Middle frontal gyrus (tissue), 1 donor: ENCODE measurements around the gene RBM42.
"Not testable (repeated sequence)": the region's sequence is repeated elsewhere in the genome, so short reads cannot be mapped to it uniquely, and the experiment has no call there.

Experiments
- DNase-seq: peaks from one replicate; pipeline ENCODE4 v3.0.0-alpha.2; 2015; ENCODE audit warnings: low spot score; ENCODE audit errors: extremely low spot score

Gene RBM42

DNA sequence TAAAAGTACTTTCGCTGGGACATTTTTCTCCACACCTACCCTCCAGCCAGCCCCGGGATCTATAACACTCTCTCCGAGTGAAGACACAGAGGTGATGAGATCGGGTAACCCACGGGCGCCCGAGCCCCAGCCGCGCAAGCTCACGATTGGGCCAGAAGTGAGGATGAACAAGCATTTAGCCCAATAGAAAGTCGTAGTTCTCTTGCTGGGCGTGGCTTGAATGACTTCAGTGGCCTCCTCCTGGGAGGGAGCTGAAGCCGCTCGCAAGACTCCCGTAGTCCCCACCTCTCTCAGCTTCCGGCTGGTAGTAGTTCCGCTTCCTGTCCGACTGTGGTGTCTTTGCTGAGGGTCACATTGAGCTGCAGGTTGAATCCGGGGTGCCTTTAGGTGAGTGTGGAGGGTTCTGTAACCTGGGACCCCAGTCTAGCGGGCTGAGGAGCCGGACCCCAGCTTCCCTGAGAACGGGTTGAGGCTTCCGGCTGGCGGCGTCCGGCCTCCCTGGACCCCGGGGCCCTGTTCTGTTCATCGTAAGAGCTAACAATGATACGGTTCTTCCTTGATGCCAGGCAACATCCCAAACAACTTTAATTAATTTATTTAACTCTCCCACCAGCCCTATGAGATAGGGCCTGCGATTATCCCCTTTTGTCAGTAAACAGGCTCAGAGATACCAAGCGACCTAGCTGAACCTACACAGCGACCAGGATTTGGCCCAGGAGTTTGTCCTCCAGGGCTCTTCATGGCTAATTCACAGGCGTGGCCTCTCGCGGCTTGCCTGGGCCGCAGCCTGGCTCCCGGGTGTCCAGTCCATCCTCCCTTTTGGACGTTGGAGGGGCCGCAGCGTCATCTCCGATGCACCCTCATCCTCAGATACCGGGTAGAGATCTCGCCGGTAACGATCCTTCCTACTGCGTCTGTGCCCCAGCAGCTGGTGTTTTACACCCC lies 19.5 kb downstream of the RBM42 start, which contains the start of gene COX6B1:
Gene COX6B1 (plus strand): TSS at position 307 of the 945 bp plus-strand sequence. CDS start 2,921 bp downstream, outside the sequence.
- DNase-seq, result peak; percentile 94

DNA sequence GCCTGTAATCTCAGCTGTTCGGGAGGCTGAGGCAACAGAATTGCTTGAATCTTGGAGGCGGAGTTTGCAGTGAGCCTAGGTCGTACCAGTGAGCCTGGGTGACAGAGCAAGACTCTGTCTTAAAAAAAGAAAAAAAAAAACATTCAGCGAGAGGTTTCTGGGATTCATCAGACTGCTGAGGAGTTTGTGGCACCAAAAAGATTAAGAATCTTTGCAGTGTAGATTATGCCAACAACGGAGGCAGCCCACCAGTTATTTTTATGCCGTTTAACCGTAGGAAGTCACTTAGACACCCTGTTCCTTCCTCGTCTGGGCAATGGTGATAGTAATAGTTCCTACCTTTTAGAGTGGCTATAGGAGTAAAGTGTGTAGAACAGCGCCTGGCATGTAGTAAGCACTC lies 21.7 kb downstream of the RBM42 start:
- DNase-seq, result no peak

DNA sequence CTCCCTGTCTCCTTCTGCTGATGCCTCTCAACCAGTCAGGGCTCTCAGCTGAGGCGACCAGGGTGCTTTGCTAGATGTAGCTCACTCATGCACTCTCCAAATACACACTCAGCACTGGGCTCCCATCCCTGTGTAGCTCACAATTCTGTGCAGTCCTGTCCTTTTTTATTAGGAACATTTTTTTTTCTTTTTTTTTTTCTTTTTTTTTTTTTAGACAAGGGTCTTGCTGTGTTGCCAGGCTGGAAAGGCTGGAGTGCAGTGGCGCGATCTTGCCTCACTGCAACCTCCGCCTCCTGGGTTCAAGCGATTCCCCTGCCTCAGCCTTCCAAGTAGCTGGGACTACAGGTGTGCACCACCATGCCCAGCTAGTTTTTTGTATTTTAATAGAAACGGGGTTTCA lies 26.0 kb downstream of the RBM42 start:
- not testable (repeated sequence) for DNase-seq

DNA sequence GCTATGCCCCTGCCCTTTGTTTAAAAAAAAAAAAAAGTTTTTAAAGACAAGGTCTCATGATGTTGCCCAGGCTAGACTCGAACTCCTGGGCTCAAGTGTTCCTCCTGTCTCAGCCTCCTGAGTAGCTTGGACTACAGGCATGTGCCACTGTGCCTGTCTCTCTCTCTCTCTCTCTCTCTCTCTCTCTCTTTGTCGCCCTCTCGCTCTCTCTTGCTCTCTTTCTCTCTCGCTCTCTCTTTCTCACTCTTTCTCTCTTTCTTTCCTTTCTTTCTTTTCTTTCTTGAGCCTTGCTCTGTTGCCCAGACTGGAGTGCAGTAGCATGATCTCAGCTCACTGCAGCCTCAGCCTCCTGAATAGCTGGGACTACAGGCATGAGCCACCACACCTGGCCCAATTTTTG lies 26.8 kb downstream of the RBM42 start:
- no peak for DNase-seq

DNA sequence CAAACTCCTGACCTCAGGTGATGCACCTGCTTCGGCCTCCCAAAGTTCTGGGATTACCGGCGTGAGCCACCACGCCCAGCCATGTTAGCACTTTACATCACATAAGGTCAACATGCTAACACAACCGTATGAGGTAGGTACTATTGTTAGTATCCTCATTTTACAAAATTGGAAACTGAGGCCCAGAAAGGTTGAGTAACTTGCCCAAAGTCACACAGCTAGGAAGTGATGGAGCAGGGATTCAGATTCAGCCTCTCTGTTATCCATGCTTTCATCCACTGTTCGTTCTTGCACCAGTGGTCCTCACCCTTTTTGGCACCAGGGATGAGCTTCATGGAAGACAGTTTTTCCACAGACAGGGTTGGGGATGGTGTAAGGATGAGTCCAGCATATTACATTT lies 27.9 kb downstream of the RBM42 start:
- DNase-seq, result no peak

DNA sequence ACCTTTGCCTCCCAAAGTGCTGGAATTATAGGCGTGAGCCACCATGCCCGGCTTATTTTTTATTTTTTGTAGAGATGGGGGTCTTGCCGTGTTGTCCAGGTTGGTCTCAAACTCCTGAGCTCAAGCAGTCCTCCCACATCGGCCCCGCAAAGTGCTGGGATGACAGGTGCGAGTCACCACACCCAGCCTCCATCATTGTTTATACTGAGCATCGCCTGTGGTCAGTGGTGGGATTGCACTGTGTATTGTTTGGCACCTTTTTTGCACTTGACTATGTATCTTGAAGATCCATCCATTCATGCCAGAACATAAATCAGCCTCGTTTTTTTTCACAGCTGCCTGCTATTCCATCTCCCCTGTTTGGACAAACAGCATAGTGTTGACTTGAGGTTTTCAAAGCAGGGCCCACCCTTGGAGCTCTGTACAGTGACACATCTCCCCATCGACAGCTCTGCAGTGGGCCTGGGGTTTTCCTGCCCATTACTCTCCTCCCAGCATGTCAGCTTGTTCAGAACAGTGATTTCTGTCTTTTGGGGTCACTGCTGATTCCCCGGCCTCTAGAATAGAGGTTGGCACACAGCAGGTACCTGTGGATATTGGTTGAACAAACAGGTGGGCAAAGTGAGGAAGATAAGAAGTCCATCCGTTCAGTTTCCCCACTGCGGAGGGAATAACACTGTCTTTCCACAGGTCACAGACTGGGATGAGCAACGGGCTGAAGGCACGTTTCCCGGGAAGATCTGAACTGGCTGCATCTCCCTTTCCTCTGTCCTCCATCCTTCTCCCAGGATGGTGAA lies 29.3 kb downstream of the RBM42 start:
- no peak for DNase-seq

DNA sequence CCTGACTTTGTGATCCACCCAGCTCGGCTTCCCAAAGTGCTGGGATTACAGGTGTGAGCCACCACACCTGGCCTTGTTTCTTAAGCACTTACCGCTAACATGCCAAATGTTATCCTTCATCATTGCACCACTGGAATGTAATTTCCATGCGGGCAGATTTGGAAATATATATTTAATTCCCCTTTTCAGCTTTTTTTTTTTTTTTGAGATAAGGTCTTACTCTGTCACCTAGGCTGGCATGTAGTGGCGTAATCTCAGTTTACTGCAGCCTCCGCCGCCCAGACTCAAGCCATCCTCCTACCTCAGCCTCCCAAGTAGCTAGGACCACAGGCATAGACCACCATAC lies 33.1 kb downstream of the RBM42 start:
- no peak for DNase-seq

DNA sequence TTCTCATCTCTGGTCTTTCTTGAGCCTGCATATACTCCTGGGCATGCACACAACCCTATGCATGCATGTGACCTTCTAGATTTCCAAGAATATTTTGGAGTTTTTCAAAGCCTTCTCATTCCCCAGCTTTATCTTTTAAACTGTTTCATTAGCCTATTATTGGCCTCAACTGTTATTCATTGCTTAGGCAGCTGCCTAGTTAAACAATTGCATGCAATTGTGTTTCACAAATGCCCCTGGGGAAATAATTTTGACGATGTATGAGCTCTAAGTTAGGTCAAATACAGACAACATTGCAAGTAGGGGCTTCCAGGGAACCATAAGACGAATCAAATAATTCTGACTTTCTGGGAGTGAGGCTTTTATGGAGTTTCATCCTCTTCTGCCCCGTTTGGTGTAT lies 35.1 kb downstream of the RBM42 start:
- DNase-seq, result no peak

DNA sequence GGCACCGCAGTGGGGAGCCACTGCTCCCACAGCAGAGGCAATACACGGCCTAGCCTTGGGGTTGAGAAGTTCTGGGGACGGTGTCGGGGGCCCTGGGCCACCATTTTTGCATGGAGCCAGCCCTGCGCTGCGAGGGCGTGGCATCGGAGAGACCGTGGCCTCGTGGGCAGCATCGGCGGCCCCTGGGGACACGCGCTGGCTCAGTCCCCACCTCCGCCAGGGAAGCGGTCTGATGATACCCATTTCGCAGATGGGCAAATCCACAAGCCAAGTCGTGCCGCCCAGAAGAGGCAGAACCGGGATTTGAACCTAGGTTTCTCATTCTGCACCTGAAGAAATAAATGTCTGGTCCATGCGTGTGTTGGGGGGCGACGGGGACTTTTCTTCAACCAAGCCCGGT lies 36.3 kb downstream of the RBM42 start:
- DNase-seq, result no peak

DNA sequence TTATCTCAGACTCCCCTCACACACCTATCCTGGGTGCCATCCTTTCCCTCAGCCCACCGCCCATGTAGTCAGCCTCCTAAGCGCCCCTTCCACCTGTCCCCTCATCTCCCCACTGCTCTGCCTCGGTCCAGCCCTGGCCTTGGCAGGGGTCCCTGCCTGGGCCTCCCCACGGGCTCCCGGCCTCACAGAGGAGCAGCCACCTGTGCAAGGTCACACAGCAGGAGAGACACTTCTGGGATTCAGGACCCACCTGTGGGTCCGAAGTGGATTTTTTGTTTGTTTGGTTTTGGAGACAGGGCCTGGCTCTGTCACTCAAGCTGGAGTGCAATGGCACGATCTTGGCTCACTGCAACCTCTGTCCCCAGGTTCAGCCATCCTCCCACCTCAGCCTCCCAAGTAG lies 36.8 kb downstream of the RBM42 start:
- DNase-seq, result no peak

DNA sequence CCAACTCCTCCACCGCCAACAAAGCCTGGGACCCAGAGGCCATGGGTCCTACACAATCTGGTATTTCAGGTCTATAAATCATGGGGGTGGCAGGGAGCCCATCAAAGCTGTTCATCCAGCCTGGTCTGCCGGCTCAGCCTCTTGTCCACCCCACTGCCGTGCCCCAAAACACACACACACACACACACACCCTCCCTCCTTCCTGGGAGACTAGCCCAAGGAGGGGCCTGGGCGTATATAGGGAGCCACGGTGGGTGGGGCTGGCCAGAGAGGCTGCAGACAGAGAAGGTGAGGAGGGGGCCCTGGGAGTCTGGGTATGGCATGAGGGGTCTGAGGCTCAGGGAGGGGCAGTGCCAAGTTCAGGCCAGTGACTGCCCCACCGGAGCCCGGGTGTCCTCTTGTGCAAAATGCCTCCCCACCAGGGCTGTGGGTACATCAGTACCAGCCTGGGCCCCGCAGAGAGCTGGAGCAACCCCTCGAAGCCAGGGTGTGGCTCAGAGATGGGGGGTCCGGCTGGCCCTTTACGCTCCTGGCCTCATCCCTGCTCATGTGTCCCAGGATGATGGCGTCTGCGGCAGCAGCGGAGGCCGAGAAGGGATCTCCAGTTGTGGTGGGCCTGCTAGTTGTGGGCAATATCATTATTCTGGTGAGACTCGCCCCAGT lies 37.5 kb downstream of the RBM42 start, which contains the start of gene UPK1A:
Gene UPK1A (plus strand): TSS at position 267 of the 663 bp plus-strand sequence. CDS start 296 bp downstream, at position 563.
- no peak for DNase-seq

DNA sequence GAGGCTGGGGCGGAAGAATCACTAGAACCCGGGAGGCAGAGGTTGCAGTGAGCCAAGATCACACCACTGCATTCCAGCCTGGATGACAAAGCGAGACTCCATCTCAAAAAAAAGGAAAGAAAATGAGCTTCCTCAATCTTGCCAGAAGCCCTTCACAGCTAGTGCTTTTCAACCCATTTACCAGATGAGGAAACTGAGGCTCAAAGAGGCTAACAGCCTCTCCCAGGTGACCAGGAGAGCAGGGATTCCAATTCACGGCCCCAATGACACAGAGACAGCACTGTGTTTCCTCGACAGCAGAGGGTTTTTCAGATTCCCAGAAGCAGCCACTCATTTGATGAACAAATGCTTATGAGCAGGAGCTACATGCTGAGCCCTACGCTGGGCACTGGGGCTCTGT lies 40.7 kb downstream of the RBM42 start:
- no peak for DNase-seq

DNA sequence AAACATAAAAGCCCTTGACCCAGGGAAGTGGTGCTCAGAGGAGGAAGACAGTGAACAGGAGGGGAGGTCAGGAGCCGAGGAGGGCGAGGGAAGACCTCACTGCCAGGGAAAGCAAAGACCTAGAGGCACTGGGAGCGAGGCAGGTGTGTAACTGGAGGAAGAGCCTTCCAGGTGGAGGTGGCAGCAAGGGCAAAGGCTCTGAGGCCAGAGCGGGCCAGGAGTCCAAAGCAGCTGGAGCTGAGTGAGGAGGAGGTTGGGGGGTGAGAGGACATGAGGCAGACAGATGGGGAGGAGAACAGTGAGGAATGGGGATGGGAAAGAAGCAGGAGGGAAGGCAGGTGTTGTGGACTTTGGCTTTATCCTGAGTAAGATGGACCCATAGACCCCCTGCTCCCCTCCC lies 41.1 kb downstream of the RBM42 start:
- DNase-seq, result no peak

DNA sequence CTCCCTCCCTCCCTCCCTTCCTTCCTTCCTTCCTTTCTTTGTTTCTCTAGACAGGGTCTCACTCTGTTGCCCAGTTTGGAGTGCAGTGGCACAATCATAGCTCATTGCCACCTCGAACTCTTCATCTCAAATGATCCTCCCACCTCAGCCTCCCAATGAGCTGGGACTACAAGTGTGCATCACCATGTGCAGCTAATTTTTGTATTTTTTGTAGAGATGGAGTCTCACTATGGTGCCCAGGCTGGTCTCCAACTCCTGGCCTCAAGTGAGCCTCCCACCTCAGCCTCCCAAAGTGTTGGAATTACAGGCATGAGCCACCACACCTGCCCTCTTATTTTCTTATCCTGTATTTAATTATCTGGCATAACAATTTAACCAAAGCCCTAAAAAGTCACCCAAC lies 41.9 kb downstream of the RBM42 start:
- DNase-seq, result no peak

DNA sequence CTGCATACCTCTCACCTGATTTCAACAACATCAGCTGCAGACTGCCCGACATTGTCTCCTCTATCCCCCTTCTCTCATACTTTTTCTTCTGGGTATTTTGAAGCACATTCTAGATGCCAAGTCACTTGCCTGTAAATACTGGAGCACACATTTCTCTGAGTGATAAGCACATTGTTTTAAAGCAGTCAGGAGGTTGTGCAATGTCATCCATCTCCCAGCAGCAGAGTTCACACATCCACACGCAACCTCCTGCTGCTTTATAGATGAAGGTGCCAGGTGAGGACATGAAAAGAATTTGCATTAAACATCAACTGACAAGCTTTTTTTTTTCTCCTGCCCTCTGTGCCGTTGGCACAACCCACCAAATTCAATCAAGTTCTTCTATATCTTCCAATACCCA lies 43.0 kb downstream of the RBM42 start:
- no peak for DNase-seq

DNA sequence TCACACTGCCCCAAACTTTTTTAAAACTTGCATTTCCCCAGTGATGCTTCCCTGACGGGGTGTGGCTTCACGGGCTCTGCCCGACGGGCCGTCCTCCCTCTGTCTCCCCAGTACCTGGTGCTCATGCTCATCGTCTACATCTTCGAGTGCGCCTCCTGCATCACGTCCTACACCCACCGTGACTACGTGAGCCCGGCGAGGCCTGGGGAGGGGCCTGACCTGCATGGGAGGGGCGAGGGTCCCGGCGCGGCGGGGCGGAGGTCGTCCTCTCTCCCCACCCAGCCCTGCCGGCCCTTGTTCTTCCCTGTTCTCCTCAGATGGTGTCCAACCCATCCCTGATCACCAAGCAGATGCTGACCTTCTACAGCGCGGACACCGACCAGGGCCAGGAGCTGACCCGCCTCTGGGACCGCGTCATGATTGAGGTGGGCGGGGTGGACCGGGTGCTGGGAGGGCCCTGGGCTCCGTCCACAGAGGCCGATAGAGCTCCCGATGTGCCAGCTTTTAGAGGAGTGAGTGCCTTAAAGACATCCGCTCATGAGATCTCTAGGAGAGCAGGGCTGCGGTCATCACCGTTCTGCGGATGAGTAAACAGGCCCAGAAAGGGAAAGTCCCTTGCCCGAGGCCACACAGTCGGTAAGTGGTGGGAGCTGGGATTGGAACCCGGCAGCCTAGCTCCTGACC lies 44.4 kb downstream of the RBM42 start:
- DNase-seq, result no peak

DNA sequence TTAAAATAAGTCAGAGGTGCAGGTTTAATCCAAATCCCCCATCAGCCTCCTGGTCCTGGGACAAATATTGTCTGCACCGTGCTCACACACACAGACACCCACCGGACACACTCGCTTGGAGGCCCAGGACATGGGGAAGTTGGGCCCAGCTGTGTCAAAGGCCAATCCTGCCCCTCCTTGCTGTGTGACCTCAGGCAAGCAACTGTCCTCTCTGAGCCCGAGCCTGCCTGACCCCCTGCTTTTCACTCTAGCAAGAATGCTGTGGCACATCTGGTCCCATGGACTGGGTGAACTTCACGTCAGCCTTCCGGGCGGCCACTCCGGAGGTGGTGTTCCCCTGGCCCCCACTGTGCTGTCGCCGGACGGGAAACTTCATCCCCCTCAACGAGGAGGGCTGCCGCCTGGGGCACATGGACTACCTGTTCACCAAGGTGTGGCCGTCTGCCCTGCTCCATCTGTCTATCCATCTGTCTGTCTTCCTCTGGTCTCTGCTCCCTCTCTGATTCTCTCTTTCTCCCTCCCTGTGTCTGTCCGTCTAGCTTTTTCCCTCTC lies 46.8 kb downstream of the RBM42 start:
- no peak for DNase-seq
